ENCODE measurements around the gene GALK2.

DNA sequence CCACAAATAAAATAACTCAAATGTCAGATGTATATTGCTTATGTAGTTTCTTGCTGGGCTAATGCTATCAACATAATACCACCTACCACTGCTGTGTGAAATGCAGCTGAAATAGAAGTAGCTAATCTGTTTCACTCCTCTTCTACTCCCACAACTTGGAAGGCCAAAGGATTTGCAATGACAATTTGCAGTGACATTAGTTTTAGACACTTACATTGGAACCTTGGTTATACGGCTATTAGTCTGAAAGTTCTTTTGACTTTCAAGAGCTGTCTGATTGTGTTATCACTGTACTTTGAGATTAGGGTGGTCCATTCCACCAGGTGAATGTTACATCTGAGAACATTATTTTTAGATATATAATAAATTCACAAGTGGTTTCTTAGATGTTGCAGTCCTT lies 48.1 kb upstream of the GALK2 start:
- TF ChIP-seq, protein P1, sequence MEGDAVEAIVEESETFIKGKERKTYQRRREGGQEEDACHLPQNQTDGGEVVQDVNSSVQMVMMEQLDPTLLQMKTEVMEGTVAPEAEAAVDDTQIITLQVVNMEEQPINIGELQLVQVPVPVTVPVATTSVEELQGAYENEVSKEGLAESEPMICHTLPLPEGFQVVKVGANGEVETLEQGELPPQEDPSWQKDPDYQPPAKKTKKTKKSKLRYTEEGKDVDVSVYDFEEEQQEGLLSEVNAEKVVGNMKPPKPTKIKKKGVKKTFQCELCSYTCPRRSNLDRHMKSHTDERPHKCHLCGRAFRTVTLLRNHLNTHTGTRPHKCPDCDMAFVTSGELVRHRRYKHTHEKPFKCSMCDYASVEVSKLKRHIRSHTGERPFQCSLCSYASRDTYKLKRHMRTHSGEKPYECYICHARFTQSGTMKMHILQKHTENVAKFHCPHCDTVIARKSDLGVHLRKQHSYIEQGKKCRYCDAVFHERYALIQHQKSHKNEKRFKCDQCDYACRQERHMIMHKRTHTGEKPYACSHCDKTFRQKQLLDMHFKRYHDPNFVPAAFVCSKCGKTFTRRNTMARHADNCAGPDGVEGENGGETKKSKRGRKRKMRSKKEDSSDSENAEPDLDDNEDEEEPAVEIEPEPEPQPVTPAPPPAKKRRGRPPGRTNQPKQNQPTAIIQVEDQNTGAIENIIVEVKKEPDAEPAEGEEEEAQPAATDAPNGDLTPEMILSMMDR (IDR thresholded peaks at IDR 0.05; ENCODE audit: low read length), result no peak
- TF ChIP-seq EZH2 (optimal IDR thresholded peaks at IDR 0.05; ENCODE audit: low read depth, low read length), result no peak

Data from MM.1S (cell line).